PC-9 (cell line): ENCODE data around the gene SRXN1.

Experiments
- EZH2 ChIP-seq: fragments of 200-600 bp; sonication (generic); IDR thresholded peaks from 2 replicates; pipeline ENCODE4 v1.8.0; 2017; ENCODE audit warnings: antibody characterized with exemption, low read depth
- TF ChIP-seq, protein P1 (sequence below): fragments of 200-600 bp; sonication (generic); conservative IDR thresholded peaks from 2 replicates; pipeline ENCODE4 v1.6.1; 2017; ENCODE audit warnings: mixed run types, antibody characterized with exemption, mild to moderate bottlenecking, moderate library complexity

DNA sequence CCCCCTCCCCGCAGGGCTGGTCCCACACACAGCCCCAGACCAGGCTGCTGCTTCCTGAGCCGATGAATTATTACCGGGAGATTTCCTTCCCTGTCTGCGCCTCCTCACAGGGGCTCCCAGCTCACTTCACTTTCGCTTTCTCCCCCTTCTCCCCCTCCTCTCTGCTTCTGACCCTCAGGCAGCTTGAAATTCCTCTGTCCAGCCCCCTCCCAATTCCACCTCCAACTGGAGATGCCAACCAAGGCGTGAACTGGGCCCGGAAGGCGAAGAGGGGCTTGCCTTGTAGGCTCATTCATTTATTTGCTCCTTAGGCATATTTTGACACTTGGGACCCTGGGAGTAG is 41.2 kb downstream of the SRXN1 start:
- TF ChIP-seq, protein P1, sequence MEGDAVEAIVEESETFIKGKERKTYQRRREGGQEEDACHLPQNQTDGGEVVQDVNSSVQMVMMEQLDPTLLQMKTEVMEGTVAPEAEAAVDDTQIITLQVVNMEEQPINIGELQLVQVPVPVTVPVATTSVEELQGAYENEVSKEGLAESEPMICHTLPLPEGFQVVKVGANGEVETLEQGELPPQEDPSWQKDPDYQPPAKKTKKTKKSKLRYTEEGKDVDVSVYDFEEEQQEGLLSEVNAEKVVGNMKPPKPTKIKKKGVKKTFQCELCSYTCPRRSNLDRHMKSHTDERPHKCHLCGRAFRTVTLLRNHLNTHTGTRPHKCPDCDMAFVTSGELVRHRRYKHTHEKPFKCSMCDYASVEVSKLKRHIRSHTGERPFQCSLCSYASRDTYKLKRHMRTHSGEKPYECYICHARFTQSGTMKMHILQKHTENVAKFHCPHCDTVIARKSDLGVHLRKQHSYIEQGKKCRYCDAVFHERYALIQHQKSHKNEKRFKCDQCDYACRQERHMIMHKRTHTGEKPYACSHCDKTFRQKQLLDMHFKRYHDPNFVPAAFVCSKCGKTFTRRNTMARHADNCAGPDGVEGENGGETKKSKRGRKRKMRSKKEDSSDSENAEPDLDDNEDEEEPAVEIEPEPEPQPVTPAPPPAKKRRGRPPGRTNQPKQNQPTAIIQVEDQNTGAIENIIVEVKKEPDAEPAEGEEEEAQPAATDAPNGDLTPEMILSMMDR, result no peak
- TF ChIP-seq EZH2, result no peak
